HG02870 (cell line): ENCODE data around the gene IGFBP7.
A peak's percentile ranks its signal among the peaks of the same experiment; 100 is the strongest.

ENCODE experiments used
- ATAC-seq: cut with Tn5 transposase; IDR thresholded peaks from one replicate; pipeline ENCODE4 v1.9.1; 2021; ENCODE audit warnings: mild to moderate bottlenecking, moderate library complexity; ENCODE audit not compliant: unreplicated experiment

The IGFBP7 gene

GRCh38 chr4:57044279-57044678 lies 65.9 kb downstream of the IGFBP7 start:
- ATAC-seq = no peak

GRCh38 chr4:57043347-57044251 lies 66.6 kb downstream of the IGFBP7 start:
- no peak for ATAC-seq

GRCh38 chr4:57042711-57043169 lies 67.4 kb downstream of the IGFBP7 start:
- ATAC-seq = no peak

- ATAC-seq = no peak
Measured at GRCh38 chr4:57041020-57041419, 69.2 kb downstream of the IGFBP7 start.

GRCh38 chr4:57040510-57040909 lies 69.7 kb downstream of the IGFBP7 start:
- no peak for ATAC-seq

- no peak for ATAC-seq
Measured at GRCh38 chr4:57039345-57039744, 70.8 kb downstream of the IGFBP7 start.

- ATAC-seq = peak; percentile 53
Measured at GRCh38 chr4:57037982-57038604, 72.1 kb downstream of the IGFBP7 start.

GRCh38 chr4:57034520-57034919 lies 75.7 kb downstream of the IGFBP7 start:
- ATAC-seq = no peak

GRCh38 chr4:57023104-57023503 lies 87.1 kb downstream of the IGFBP7 start:
- no peak for ATAC-seq

GRCh38 chr4:57020467-57021101 lies 89.6 kb downstream of the IGFBP7 start:
- ATAC-seq = no peak

- no peak for ATAC-seq
Measured at GRCh38 chr4:57018980-57019379, 91.2 kb downstream of the IGFBP7 start.

- ATAC-seq = no peak
Measured at GRCh38 chr4:57013543-57014120, 96.6 kb downstream of the IGFBP7 start.

- ATAC-seq = no peak
Measured at GRCh38 chr4:56999751-57000150, 110.4 kb downstream of the IGFBP7 start.

GRCh38 chr4:56995525-56995924 lies 114.7 kb downstream of the IGFBP7 start:
- ATAC-seq = no peak

- ATAC-seq = no peak
Measured at GRCh38 chr4:56990109-56990905, 119.9 kb downstream of the IGFBP7 start.

GRCh38 chr4:56986952-56987351 lies 123.2 kb downstream of the IGFBP7 start:
- no peak for ATAC-seq

- ATAC-seq = no peak
Measured at GRCh38 chr4:56986192-56986591, 124.0 kb downstream of the IGFBP7 start.

- no peak for ATAC-seq
Measured at GRCh38 chr4:56981795-56982201, 128.4 kb downstream of the IGFBP7 start.
